Activated B cell treated with CpG ODN at 0.5 μM for 24 hours (primary cell): ENCODE results near the gene SRRM4. TPM values are rescaled to one million over a fixed set of nuclear protein-coding genes. Genes with fewer than 3 reads are reported as not detected.
"Not testable (repeated sequence)": the region's sequence is repeated elsewhere in the genome, so short reads cannot be mapped to it uniquely, and the experiment has no call there.

Experiments used
- ATAC-seq: fragments of 200-7000 bp; cut with Tn5 transposase; one replicate; pipeline ENCODE4 v1.10.0; 2021; ENCODE audit warnings: low read depth, mild to moderate bottlenecking, moderate library complexity
- CTCF ChIA-PET: fragments of 350-600 bp; sonication (Branson Sonifier 250); formaldehyde crosslinking; loops from one replicate; lab custom pipeline; 2021; ENCODE audit warnings: antibody characterized with exemption; lab: Charles Lee
- POLR2A ChIA-PET: fragments of 350-600 bp; sonication (Branson Sonifier 250); formaldehyde crosslinking; loops from one replicate; lab custom pipeline; 2021; ENCODE audit warnings: antibody characterized with exemption; lab: Charles Lee
- DNase-seq: peaks from one replicate; pipeline ENCODE4 v3.0.0; 2022
- H3K27ac Mint-ChIP-seq: one replicate; pipeline ENCODE4 v1.8.0; 2020; ENCODE audit warnings: mixed read lengths
- H3K27me3 Mint-ChIP-seq: one replicate; pipeline ENCODE4 v1.8.0; 2021; ENCODE audit warnings: mixed read lengths
- H3K36me3 Mint-ChIP-seq: one replicate; pipeline ENCODE4 v1.8.0; 2021; ENCODE audit warnings: low read depth, mixed read lengths
- H3K4me1 Mint-ChIP-seq: one replicate; pipeline ENCODE4 v1.8.0; 2021; ENCODE audit warnings: mixed read lengths
- H3K4me3 Mint-ChIP-seq: one replicate; pipeline ENCODE4 v1.8.0; 2020; ENCODE audit warnings: mild to moderate bottlenecking, mixed read lengths
- H3K9me3 Mint-ChIP-seq: one replicate; pipeline ENCODE4 v1.8.0; 2020; ENCODE audit warnings: mixed read lengths
- intact Hi-C: fragments of 100-400 bp; cut with micrococcal nuclease; formaldehyde crosslinking; loops from one replicate; pipeline ENCODE4 v1.15.1; 2024
- total RNA-seq: library from RNA; stranded (reverse); gene quantifications from 2 replicates; pipeline ENCODE4 v1.2.3, GENCODE V29; 2022
- TF ChIP-seq, protein P1 (sequence below): fragments of 200-600 bp; IDR thresholded peaks from one replicate; pipeline ENCODE4 v1.8.0; 2022; ENCODE audit warnings: antibody characterized with exemption, mild to moderate bottlenecking

SRRM4 gene
- total RNA-seq, 1 donor from 2014 or later = not detected

DNA sequence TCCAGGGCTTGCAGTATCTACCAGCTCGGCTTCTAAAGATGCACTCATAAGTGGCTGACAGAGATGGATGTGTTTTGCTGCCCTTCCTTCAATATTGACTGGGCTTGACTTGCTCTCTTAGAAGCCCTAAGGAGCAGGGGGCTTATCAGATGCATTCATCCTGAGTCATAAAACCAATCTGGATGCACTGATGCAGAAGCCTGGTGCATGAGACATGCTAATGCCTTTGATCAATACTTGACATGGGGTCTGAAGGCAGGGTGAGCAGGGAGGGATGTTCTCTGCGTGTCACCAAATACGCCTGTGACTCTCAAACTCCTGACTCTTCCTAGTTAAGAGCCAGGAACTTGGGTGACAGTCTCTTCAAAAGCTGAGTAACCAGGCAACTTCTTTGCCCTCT, 119.6 kb downstream of the SRRM4 start:
- Mint-ChIP-seq H3K9me3 (peaks cover 11% of the 10 kb centered on the region), H3K4me3 (no peak overlapping the region), H3K27me3 (peaks cover 3% of the 10 kb centered on the region), H3K36me3 (no peaks in the 10 kb centered on the region), H3K4me1 (no peaks in the 10 kb centered on the region), H3K27ac (no peak overlapping the region)
- ChIA-PET POLR2A (no interaction called here), CTCF (no interaction called here)
- no peak for ATAC-seq
- TF ChIP-seq, protein P1, sequence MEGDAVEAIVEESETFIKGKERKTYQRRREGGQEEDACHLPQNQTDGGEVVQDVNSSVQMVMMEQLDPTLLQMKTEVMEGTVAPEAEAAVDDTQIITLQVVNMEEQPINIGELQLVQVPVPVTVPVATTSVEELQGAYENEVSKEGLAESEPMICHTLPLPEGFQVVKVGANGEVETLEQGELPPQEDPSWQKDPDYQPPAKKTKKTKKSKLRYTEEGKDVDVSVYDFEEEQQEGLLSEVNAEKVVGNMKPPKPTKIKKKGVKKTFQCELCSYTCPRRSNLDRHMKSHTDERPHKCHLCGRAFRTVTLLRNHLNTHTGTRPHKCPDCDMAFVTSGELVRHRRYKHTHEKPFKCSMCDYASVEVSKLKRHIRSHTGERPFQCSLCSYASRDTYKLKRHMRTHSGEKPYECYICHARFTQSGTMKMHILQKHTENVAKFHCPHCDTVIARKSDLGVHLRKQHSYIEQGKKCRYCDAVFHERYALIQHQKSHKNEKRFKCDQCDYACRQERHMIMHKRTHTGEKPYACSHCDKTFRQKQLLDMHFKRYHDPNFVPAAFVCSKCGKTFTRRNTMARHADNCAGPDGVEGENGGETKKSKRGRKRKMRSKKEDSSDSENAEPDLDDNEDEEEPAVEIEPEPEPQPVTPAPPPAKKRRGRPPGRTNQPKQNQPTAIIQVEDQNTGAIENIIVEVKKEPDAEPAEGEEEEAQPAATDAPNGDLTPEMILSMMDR = no peak
- intact Hi-C loops = no loop called here
- DNase-seq = no peak

DNA sequence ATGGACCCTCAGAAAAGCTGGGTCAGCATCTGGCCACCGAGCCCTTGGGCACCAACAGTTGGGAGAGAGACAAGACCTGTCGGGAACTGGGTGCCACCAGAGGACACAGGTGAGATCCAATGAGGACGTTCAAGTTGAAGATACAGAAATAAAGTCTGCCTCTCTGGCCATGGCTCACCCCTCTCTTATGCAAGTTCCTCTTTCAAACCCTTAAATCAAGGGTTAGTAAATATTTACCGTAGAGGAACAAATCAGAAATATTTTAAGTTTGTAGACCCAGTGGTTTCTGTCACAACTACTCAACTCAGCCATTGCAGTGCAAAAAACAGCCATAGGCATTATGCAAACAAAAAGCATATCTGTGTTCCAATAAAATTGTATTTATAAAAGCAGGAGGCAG, 120.9 kb downstream of the SRRM4 start:
- no peaks in the 10 kb centered on the region for H3K27me3 Mint-ChIP-seq
- H3K36me3 Mint-ChIP-seq = no peaks in the 10 kb centered on the region
- no peak overlapping the region for H3K27ac Mint-ChIP-seq
- peaks cover 11% of the 10 kb centered on the region for H3K9me3 Mint-ChIP-seq
- ATAC-seq = no peak
- TF ChIP-seq, protein P1 = no peak
- intact Hi-C loops = no loop called here
- H3K4me1 Mint-ChIP-seq = no peaks in the 10 kb centered on the region
- POLR2A ChIA-PET = no interaction called here
- DNase-seq = no peak
- CTCF ChIA-PET = no interaction called here
- no peak overlapping the region for H3K4me3 Mint-ChIP-seq

DNA sequence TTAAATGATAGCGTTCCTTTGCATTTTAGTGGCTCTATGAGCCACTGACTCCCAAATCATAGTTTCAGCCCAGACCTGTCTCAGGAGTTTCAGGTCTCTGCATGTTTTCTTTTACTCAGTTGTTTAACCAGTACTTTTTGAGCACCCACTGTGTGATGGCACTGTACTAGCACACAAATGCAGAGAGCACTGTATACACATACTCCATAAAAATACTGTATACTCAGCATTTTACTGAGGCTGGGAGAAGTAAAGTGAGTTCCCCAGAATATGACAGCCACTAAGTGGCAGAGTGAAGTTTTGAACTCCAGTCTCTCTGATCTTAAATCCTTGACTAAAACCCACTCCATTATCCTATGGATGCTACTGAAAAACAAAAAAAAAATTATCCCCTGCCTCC, 121.4 kb downstream of the SRRM4 start:
- Mint-ChIP-seq H3K4me1 (no peaks in the 10 kb centered on the region), H3K4me3 (no peak overlapping the region), H3K36me3 (no peaks in the 10 kb centered on the region), H3K27me3 (no peaks in the 10 kb centered on the region), H3K9me3 (peaks cover 11% of the 10 kb centered on the region), H3K27ac (no peak overlapping the region)
- TF ChIP-seq, protein P1 = no peak
- no peak for ATAC-seq
- DNase-seq = no peak
- CTCF ChIA-PET = no interaction called here
- intact Hi-C loops = no loop called here
- POLR2A ChIA-PET = no interaction called here

DNA sequence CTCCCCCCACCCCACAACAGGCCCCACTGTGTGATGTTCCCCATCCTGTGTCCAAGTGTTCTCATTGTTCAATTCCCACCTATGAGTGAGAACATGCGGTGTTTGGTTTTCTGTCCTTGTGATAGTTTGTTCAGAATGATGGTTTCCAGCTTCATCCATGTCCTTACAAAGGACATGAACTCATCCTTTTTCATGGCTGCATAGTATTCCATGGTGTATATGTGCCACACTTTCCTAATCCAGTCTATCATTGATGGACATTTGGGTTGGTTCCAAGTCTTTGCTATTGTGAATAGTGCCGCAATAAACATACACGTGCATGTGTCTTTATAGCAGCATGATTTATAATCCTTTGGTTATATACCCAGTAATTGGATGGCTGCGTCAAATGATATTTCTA, 123.6 kb downstream of the SRRM4 start:
- H3K4me3 Mint-ChIP-seq, H3K27me3 Mint-ChIP-seq, CTCF ChIA-PET, DNase-seq, ATAC-seq, POLR2A ChIA-PET, H3K4me1 Mint-ChIP-seq, H3K27ac Mint-ChIP-seq, intact Hi-C loops, H3K36me3 Mint-ChIP-seq, H3K9me3 Mint-ChIP-seq: not testable (repeated sequence)

DNA sequence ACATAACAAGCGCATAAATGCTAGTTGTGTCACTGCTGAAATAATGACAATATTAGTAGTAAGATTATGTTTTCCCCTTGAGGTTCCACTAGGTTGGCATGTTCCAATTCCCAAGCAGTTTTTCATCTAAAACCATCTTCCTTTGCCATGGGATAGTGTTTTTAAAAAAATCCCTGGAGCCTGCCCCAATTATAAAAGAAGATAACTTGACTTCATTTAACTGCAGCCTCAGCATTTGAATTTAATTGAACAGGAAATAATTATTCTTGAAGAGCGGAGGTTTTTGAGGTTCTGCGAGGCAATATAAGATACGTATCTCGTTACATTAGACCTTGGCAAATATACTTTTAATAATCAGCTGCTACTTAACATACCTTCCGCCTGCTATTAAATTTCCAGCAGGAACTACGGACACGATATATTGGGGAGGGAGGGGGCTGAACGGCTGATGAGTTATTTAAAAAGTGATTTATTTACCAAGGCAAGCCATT, 132.2 kb downstream of the SRRM4 start:
- H3K4me1 Mint-ChIP-seq = no peaks in the 10 kb centered on the region
- intact Hi-C loops = loop anchor here (5.0 kb wide), 1 partner anchor 544 kb away; no protein-coding TSS in a partner anchor
- ChIA-PET CTCF (interaction anchor here (0.7 kb wide), 1 partner anchor 431 kb away, joined by 4 read pairs; no protein-coding TSS in a partner anchor), POLR2A (no interaction called here)
- H3K27me3 Mint-ChIP-seq = peaks cover 2% of the 10 kb centered on the region
- H3K4me3 Mint-ChIP-seq = no peak overlapping the region
- TF ChIP-seq, protein P1 = no peak
- ATAC-seq (no peak), DNase-seq (no peak)
- H3K36me3 Mint-ChIP-seq = no peaks in the 10 kb centered on the region
- no peaks in the 10 kb centered on the region for H3K9me3 Mint-ChIP-seq
- no peak overlapping the region for H3K27ac Mint-ChIP-seq

DNA sequence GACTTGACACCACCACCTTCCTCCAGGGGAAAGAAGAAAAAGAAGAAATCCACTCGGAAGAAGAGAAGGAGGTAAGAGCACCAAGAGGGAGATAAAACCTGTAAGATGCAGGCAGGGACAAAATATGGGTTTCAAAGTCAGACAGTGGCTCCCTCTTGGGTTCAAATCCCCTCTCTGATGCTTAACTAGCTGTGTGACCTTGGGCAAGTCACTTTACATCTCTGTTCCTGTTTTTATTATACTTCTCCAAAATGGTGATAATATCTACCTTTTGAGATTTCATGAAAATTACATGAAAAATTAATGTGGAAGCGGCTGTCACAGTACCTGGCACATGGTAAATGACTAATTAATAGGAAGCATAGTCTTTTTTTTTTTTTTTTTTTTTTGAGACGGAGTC, 133.0 kb downstream of the SRRM4 start:
- Mint-ChIP-seq H3K9me3 (no peaks in the 10 kb centered on the region), H3K27me3 (peaks cover 2% of the 10 kb centered on the region), H3K27ac (no peak overlapping the region), H3K4me3 (no peak overlapping the region), H3K4me1 (no peaks in the 10 kb centered on the region), H3K36me3 (no peaks in the 10 kb centered on the region)
- no peak for ATAC-seq
- CTCF ChIA-PET = no interaction called here
- POLR2A ChIA-PET = no interaction called here
- TF ChIP-seq, protein P1 = no peak
- intact Hi-C loops = loop anchor here (5.0 kb wide), 1 partner anchor 543 kb away; no protein-coding TSS in a partner anchor
- DNase-seq = no peak
